Measurements from ENCODE around the gene FLT3. TPM values are rescaled to one million over a fixed set of nuclear protein-coding genes. Genes with fewer than 3 reads are reported as not detected.

FLT3 gene
- total and polyA plus RNA-seq, 12 donors, result 0.06 to 1.0 (median 0.26) TPM

DNA sequence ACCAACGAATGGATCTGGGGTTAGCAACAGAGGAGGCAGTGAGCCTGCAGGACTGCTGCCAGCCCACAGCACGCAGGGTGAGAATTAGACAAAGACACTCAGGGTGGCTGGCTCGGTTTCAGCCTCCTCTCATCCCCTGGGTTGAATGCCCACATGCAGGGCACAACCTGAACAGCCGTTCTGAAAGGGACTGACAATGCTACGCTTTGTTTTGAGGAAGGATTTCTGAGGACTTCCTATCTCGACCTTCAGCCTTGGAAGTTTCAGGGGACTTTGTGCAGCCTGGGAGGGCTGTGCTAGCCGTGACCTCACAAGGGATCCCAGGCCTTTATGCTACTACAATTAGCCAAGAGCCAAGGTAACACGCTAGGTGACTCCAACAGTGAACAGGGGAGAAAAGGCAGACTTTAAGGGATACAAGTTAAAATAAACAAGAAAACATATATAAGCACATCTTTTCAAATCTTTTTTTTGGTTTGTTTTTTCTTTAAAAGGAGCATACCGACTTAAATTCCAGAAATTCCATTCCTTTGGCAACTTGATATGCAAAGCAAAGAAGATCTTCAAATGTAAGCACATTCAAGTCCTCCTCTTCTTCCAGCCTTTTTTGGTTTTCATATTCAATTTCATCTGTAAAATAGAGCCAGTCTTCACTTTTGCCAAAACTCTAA, 77.4 kb downstream of the FLT3 start:
- Histone ChIP-seq H3K4me3 (no peak overlapping the region), H3K27ac (no peak overlapping the region), H3K4me1 (replicated peaks in 1 of 2) (no peaks in the 10 kb centered on the region), H3K9me3 (replicated peaks in 1 of 3) (no peaks in the 10 kb centered on the region), H3K36me3 (replicated peaks in 1 of 2) (no peaks in the 10 kb centered on the region), H3K27me3 (no peaks in the 10 kb centered on the region)
- no peak for TF ChIP-seq POLR2A (IDR thresholded peaks at IDR 0.05)
- TF ChIP-seq, protein P1, sequence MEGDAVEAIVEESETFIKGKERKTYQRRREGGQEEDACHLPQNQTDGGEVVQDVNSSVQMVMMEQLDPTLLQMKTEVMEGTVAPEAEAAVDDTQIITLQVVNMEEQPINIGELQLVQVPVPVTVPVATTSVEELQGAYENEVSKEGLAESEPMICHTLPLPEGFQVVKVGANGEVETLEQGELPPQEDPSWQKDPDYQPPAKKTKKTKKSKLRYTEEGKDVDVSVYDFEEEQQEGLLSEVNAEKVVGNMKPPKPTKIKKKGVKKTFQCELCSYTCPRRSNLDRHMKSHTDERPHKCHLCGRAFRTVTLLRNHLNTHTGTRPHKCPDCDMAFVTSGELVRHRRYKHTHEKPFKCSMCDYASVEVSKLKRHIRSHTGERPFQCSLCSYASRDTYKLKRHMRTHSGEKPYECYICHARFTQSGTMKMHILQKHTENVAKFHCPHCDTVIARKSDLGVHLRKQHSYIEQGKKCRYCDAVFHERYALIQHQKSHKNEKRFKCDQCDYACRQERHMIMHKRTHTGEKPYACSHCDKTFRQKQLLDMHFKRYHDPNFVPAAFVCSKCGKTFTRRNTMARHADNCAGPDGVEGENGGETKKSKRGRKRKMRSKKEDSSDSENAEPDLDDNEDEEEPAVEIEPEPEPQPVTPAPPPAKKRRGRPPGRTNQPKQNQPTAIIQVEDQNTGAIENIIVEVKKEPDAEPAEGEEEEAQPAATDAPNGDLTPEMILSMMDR (IDR thresholded peaks at IDR 0.05), result no peak
- DNase-seq, result no peak
- 50 to 64% (median 60%) methylated on average over 8 to 9 of the region's 9 CpGs for WGBS, 4 donors
- intact Hi-C loops (cut with DNase I), result no loop called here

DNA sequence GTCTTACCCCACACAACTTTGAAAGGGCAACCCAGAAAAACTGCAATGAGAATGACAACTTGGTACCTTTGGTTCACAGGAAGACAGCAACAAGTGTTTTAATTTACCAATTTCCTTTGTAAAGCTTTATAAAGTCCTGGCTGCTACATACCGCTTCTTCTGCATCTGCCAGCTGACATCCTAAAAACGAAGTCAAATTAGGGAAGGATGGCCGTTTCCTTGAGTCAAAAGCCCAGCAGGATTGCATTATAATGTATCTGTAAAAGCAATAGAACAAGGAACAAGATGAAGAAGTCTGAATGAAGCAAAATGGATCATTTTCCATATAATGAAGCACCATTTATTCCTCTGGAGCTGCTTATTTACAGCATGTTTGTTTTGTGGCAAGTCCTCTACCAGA, 86.1 kb downstream of the FLT3 start:
- H3K4me3 ChIP-seq, result no peak overlapping the region
- intact Hi-C loops (cut with DNase I), result no loop called here
- TF ChIP-seq, protein P1 (IDR thresholded peaks at IDR 0.05), result no peak
- TF ChIP-seq POLR2A (IDR thresholded peaks at IDR 0.05), result no peak
- H3K4me1 ChIP-seq (replicated peaks in 1 of 2), result no peaks in the 10 kb centered on the region
- no peak for DNase-seq
- no peak overlapping the region for H3K27ac ChIP-seq
- no peaks in the 10 kb centered on the region for H3K36me3 ChIP-seq (replicated peaks in 1 of 2)
- WGBS, 4 donors, result 37 to 54% (median 45%) methylated on average over 3 of the region's 3 CpGs
- H3K27me3 ChIP-seq, result no peaks in the 10 kb centered on the region
- H3K9me3 ChIP-seq (replicated peaks in 1 of 3), result no peaks in the 10 kb centered on the region

DNA sequence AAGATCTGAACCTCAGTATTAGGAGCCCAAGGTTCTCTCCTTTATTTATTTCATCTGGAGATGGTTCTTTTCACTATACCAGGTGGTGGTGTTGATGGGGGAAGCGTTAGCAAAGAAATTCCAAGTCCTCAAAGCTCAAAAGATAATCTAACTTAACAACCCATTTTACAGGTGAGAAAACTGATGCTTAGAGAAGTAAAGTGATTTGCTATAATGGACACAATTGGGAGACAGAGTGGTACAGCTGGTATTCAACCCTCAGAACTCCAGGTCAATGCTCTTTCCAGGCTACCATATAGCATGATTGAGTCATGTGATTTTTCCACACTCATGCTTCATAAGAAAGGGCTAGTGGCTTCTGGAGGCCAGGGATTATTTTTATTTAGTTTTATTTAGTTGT, 86.9 kb downstream of the FLT3 start:
- TF ChIP-seq, protein P1 (IDR thresholded peaks at IDR 0.05), result no peak
- no peak for TF ChIP-seq POLR2A (IDR thresholded peaks at IDR 0.05)
- intact Hi-C loops (cut with DNase I), result no loop called here
- WGBS, 4 donors, result 67 to 100% (median 88%) methylated on average over 1 of the region's 1 CpG
- H3K4me3 ChIP-seq, result no peak overlapping the region
- no peaks in the 10 kb centered on the region for H3K9me3 ChIP-seq (replicated peaks in 1 of 3)
- H3K27me3 ChIP-seq, result no peaks in the 10 kb centered on the region
- DNase-seq, result no peak
- H3K36me3 ChIP-seq (replicated peaks in 1 of 2), result no peaks in the 10 kb centered on the region
- H3K4me1 ChIP-seq (replicated peaks in 1 of 2), result no peaks in the 10 kb centered on the region
- H3K27ac ChIP-seq, result no peak overlapping the region

DNA sequence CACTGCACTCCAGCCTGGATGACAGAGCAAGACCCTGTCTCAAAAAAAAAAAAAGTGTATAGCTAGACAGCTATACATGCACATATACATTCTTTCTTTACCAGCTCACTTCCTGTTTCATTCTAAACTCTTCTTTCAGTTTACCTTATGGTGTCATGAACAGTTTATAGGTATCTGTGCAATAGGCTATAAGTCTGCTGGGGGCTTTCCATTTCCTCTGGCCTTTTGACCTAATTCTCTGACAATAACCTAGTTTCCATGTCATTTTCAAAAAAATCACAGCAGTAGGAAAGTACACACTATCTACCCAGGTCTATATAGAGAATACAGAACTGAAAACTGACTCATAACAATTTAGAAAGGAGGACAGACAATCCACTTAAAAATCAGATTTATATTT, 87.5 kb downstream of the FLT3 start:
- no peak for DNase-seq
- no peak overlapping the region for H3K27ac ChIP-seq
- no peaks in the 10 kb centered on the region for H3K9me3 ChIP-seq (replicated peaks in 1 of 3)
- H3K36me3 ChIP-seq (replicated peaks in 1 of 2), result no peaks in the 10 kb centered on the region
- TF ChIP-seq, protein P1 (IDR thresholded peaks at IDR 0.05), result no peak
- no peak for TF ChIP-seq POLR2A (IDR thresholded peaks at IDR 0.05)
- H3K27me3 ChIP-seq, result no peaks in the 10 kb centered on the region
- no peaks in the 10 kb centered on the region for H3K4me1 ChIP-seq (replicated peaks in 1 of 2)
- no peak overlapping the region for H3K4me3 ChIP-seq
- intact Hi-C loops (cut with DNase I), result no loop called here

Measured in adrenal gland (tissue), 12 donors.